Bronchial epithelial cell (primary cell): Measurements from ENCODE around the gene EML6. TPM values are rescaled to one million over a fixed set of nuclear protein-coding genes. Genes with fewer than 3 reads are reported as not detected.
A peak's percentile ranks its signal among the peaks of the same experiment; 100 is the strongest.
"Not testable (repeated sequence)": the region's sequence is repeated elsewhere in the genome, so short reads cannot be mapped to it uniquely, and the experiment has no call there.

Source experiments
- DNase-seq: peaks from one replicate; pipeline ENCODE4 v3.0.0-alpha.2; 2010; ENCODE audit warnings: low read depth
- FAIRE-seq: peaks from 2 replicates; lab custom pipeline; 2011; peaks lifted over from hg19 to GRCh38; lab: Jason Lieb, UNC
- H3K27me3 ChIP-seq: 2 replicates; pipeline ENCODE4 v1.5.1; 2011; ENCODE audit warnings: low read length; ENCODE audit not compliant: control insufficient read depth, insufficient read depth
- H3K36me3 ChIP-seq: 2 replicates; pipeline ENCODE4 v1.5.1; 2011; ENCODE audit warnings: low read length; ENCODE audit not compliant: control insufficient read depth, insufficient read depth
- H3K4me3 ChIP-seq: 2 replicates; pipeline ENCODE4 v1.5.1; 2011; ENCODE audit warnings: mild to moderate bottlenecking, low read depth, low read length, control low read depth
- CTCF ChIP-seq: IDR thresholded peaks from 2 replicates; pipeline ENCODE4 v1.5.1; 2011; ENCODE audit warnings: mild to moderate bottlenecking, moderate library complexity, low read length, control low read depth, inconsistent platforms; ENCODE audit not compliant: insufficient read depth, severe bottlenecking
- total RNA-seq: library from RNA; depleted of rRNA; stranded (reverse); fragments of >200 nt; gene quantifications from 2 replicates; pipeline ENCODE4 v1.2.1, GENCODE V29; 2014

The EML6 gene
- total RNA-seq, 1 donor from 2014 or later: 0.53 TPM

- H3K4me3 ChIP-seq: no peak overlapping the region
- FAIRE-seq: no peak
- H3K36me3 ChIP-seq: peaks cover 1% of the 10 kb centered on the region
- no peaks in the 10 kb centered on the region for H3K27me3 ChIP-seq
- DNase-seq: peak; percentile 88
- TF ChIP-seq CTCF: no peak
Observed at GRCh38 chr2:54983345-54984220, 260.1 kb downstream of the EML6 start.

- peaks cover 1% of the 10 kb centered on the region for H3K36me3 ChIP-seq
- DNase-seq (peak; percentile 72), FAIRE-seq (no peak)
- H3K4me3 ChIP-seq: no peak overlapping the region
- no peak for TF ChIP-seq CTCF
- H3K27me3 ChIP-seq: no peaks in the 10 kb centered on the region
Observed at GRCh38 chr2:54984476-54984875, 261.0 kb downstream of the EML6 start.

- no peak overlapping the region for H3K4me3 ChIP-seq
- peaks cover 1% of the 10 kb centered on the region for H3K36me3 ChIP-seq
- DNase-seq: no peak
- no peaks in the 10 kb centered on the region for H3K27me3 ChIP-seq
- FAIRE-seq: no peak
- no peak for TF ChIP-seq CTCF
Observed at GRCh38 chr2:54986264-54986663, 262.8 kb downstream of the EML6 start.

- no peak for FAIRE-seq
Observed at GRCh38 chr2:54988612-54989011, 265.1 kb downstream of the EML6 start.

GRCh38 chr2:54990694-54991093 lies 267.2 kb downstream of the EML6 start:
- not testable (repeated sequence) for DNase-seq, FAIRE-seq, H3K27me3 ChIP-seq, H3K36me3 ChIP-seq, H3K4me3 ChIP-seq

More at GRCh38 chr2:54988612-54989011, 265.1 kb downstream of the EML6 start:
- Histone ChIP-seq H3K27me3 (no peaks in the 10 kb centered on the region), H3K4me3 (no peak overlapping the region), H3K36me3 (no peaks in the 10 kb centered on the region)
- no peak for DNase-seq
- TF ChIP-seq CTCF: no peak

- no peak for TF ChIP-seq CTCF
- Histone ChIP-seq H3K36me3 (no peaks in the 10 kb centered on the region), H3K4me3 (no peak overlapping the region), H3K27me3 (no peaks in the 10 kb centered on the region)
- DNase-seq (no peak), FAIRE-seq (no peak)
Observed at GRCh38 chr2:54995553-54995952, 272.1 kb downstream of the EML6 start.
